Heart right ventricle (tissue), 16 donors: Measurements from ENCODE around the gene PDE4D. TPM values are rescaled to one million over a fixed set of nuclear protein-coding genes. Genes with fewer than 3 reads are reported as not detected.
A peak's percentile ranks its signal among the peaks of the same experiment; 100 is the strongest.

Experiments
- ATAC-seq, 8 donors: fragments of 200-7000 bp; cut with Tn5 transposase; one replicate each; pipeline ENCODE4 v1.9.1; 2020; ENCODE audit warnings: mild to moderate bottlenecking in 8 of 8, moderate library complexity in 8 of 8, moderate number of reproducible peaks in 1 of 8
- DNase-seq, 2 donors: peaks; one replicate each; pipeline ENCODE4 v3.0.0-alpha.2; 2020
- H3K27ac ChIP-seq, 10 donors: fragments of 200-600 bp; sonication (generic) in 2 of 10; one replicate each; pipeline versions ENCODE4 v1.5.0 to v1.8.0; 2020 to 2022; ENCODE audit warnings: mild to moderate bottlenecking in 3 of 10
- H3K27me3 ChIP-seq, 7 donors: fragments of 200-600 bp; one replicate each; pipeline ENCODE4 v1.8.0; 2021 to 2022; ENCODE audit warnings: mild to moderate bottlenecking in 2 of 7
- H3K36me3 ChIP-seq, 9 donors: fragments of 200-600 bp; sonication (generic) in 1 of 9; one replicate each; pipeline versions ENCODE4 v1.5.0 to v1.8.0; 2020 to 2022; ENCODE audit warnings: mild to moderate bottlenecking in 2 of 9
- H3K4me1 ChIP-seq, 9 donors: fragments of 200-600 bp; sonication (generic) in 1 of 9; one replicate each; pipeline versions ENCODE4 v1.5.0 to v1.8.0; 2020 to 2022; ENCODE audit warnings: mild to moderate bottlenecking in 4 of 9
- H3K4me3 ChIP-seq, 10 donors: fragments of 200-600 bp; sonication (generic) in 2 of 10; one replicate each; pipeline versions ENCODE4 v1.5.0 to v1.8.0; 2020 to 2022; ENCODE audit warnings: mild to moderate bottlenecking in 7 of 10, moderate library complexity in 2 of 10
- H3K9me3 ChIP-seq, 11 donors: fragments of 200-600 bp in 10 of 11; sonication (generic) in 2 of 11; one replicate each; pipeline versions ENCODE4 v1.5.0 to v1.8.0; 2013 to 2022; ENCODE audit warnings: mild to moderate bottlenecking in 2 of 11, control low read depth in 1 of 11, moderate library complexity in 1 of 11
- WGBS, 2 donors: extraction: QIAGEN DNeasy Blood & Tissue Kit; methylation state at CpG; one replicate each; pipeline ENCODE4 v1.1.7; 2013; ENCODE audit warnings: inconsistent platforms in 1 of 2; 5-methylcytosine and 5-hydroxymethylcytosine counted together
- intact Hi-C, 10 donors: fragments of 100-400 bp; cut with DNase I; formaldehyde crosslinking; loops; one replicate each; pipeline versions ENCODE4 v1.11.1 to v1.14.2; 2022
- polyA plus RNA-seq, 2 donors: library from polyadenylated mRNA; stranded (reverse); fragments of 200-250 nt; gene quantifications; one replicate each; pipeline ENCODE4 v1.2.3, GENCODE V29; 2013
- total RNA-seq, 10 donors: library from RNA; stranded (reverse); fragmentation: NEBNext Ultra II Directional in 3 of 10; extraction: Animal tissue kit (Norgen Biotek cat#: 25700) in 3 of 10; gene quantifications; one replicate each; pipeline versions ENCODE4 v1.2.1 to v1.2.4, GENCODE V29; 2021 to 2023
- TF ChIP-seq, protein P1 (sequence below), 9 donors: fragments of 200-600 bp; sonication (generic) in 2 of 9; IDR thresholded peaks; one replicate each; pipeline versions ENCODE4 v1.5.0 to v1.8.0; 2021 to 2022; ENCODE audit warnings: antibody characterized with exemption in 9 of 9, mild to moderate bottlenecking in 5 of 9, moderate library complexity in 1 of 9
- donor health status: Arrhythmogenic right ventricular cardiomyopathy.
- donor health status: ischemic (EF 13 %, LVEDD 7.1; RV severe dilation, severe dysfunction).
- donor health status: healthy with polysubstance abuse.
- donor health status: DM: no; HTN: yes; CAD: no.
- donor health status: DM: no; HTN: no; CAD: no.
- donor health status: ischemic (EF 25% LVEDD 6.9; RV normal size, moderate dysfunction).
- donor health status: ischemic (EF 25% LVEDD 5.7; RV mildly dilated, moderate dysfunction).
- donor health status: healthy.
- donor health status: DM: yes; HTN: yes; CAD: no.
- donor health status: Ischemic cardiomyopathy.
- donor health status: ischemic (EF 35%, LVEDD 5.7; RV mildly dilated, moderate dysfunction).
- donor health status: nonischemic (EF 11% LVEDD 7.7; RV severe dilation, severe dysfunction).
- donor health status: DM: yes; HTN: yes; CAD: no.
- donor health status: PGD.
- donor health status: ischemic (EF 29% LVEDD 5.4; RV normal size, mild dysfunction).
- donor health status: nonischemic (EF 23%, LVEDD 6.1; RV moderate dilation, normal function).

PDE4D gene
- total and polyA plus RNA-seq, 12 donors, result 5.8 to 83.2 (median 39.5) TPM

DNA sequence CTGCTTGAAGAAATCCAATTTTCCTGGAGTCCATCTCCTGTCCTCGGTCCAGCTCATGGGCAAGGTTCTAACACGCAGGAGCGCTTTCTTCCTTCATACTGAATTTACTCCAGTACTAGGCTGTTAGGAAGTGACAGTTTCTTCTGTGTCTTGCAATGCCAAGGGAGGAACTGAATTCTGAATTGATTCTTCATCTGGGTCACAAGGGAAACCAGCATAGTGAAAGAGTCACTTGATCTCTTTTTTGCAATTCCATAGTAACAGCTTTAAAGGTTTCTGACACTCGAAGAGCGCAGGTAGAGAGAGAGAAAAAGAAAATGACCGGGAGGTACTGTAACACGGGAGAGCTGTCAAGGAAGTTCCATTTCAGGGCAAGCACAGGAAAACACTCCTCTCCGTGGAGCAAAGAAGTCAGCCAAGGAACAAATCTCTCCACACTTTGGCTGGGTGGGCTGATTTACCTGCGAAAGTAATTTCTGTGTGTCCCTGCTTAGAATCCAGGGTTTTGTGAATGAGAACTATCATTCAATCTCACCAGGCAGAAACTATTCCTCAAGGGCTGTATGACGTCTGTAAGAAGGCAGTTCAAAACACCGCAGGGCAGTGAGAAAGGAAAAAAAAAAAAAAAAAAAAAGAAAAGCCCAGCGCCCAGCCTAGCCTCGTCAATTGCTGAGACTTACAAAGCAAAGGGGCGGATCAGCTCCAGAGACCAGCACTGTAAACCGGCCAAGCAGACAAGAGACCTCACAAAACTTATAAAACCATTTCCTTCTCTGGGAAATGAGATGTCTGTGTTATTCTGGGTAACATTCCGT is 617.8 kb downstream of the PDE4D start:
- intact Hi-C loops, result loop anchor here in 3 of 10 donors (5.0 to 10.0 kb wide), 3 partner anchors 47 to 79 kb away; no protein-coding TSS in a partner anchor
- Histone ChIP-seq H3K36me3 (no peaks in the 10 kb centered on the region), H3K27me3 (no peaks in the 10 kb centered on the region), H3K4me1 (peaks cover 0 to 45% (median 16%) of the 10 kb centered on the region in 9 donors), H3K4me3 (peak overlapping the region; percentile 21 to 61 (median 50)), H3K9me3 (no peaks in the 10 kb centered on the region), H3K27ac (peak overlapping the region in 9 of 10 donors; percentile 31 to 93 (median 78))
- ATAC-seq, result peak; percentile 78 to 95 (median 90)
- TF ChIP-seq, protein P1, sequence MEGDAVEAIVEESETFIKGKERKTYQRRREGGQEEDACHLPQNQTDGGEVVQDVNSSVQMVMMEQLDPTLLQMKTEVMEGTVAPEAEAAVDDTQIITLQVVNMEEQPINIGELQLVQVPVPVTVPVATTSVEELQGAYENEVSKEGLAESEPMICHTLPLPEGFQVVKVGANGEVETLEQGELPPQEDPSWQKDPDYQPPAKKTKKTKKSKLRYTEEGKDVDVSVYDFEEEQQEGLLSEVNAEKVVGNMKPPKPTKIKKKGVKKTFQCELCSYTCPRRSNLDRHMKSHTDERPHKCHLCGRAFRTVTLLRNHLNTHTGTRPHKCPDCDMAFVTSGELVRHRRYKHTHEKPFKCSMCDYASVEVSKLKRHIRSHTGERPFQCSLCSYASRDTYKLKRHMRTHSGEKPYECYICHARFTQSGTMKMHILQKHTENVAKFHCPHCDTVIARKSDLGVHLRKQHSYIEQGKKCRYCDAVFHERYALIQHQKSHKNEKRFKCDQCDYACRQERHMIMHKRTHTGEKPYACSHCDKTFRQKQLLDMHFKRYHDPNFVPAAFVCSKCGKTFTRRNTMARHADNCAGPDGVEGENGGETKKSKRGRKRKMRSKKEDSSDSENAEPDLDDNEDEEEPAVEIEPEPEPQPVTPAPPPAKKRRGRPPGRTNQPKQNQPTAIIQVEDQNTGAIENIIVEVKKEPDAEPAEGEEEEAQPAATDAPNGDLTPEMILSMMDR (IDR thresholded peaks at IDR 0.05), result no peak
- 17 to 26% methylated on average over 16 of the region's 16 CpGs for WGBS, 2 donors
- DNase-seq, result peak; percentile 15 to 57

DNA sequence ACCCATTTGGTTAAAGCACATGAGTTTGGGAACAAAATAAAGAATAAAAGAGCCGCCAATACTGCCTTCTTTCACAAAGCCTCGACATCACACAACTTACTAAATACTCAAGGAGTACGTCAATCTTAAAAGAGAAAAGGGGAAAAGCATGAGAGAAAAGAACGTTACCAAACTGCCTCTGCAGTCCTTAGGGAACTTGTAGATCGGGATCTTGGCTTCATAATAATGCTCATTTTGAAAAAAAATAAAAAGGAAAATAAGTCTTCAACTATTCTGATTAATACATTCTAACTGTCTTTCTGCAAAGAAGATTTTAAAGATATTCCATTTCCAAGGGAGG is 618.4 kb downstream of the PDE4D start:
- H3K27me3 ChIP-seq, result no peaks in the 10 kb centered on the region
- intact Hi-C loops, result loop anchor here in 3 of 10 donors (5.0 to 10.0 kb wide), 3 partner anchors 47 to 80 kb away; no protein-coding TSS in a partner anchor
- DNase-seq, result no peak
- TF ChIP-seq, protein P1 (IDR thresholded peaks at IDR 0.05), result no peak
- no peaks in the 10 kb centered on the region for H3K36me3 ChIP-seq
- peak overlapping the region in 9 of 10 donors; percentile 21 to 61 (median 51) for H3K4me3 ChIP-seq
- peak overlapping the region in 9 of 10 donors; percentile 31 to 93 (median 78) for H3K27ac ChIP-seq
- peaks cover 0 to 48% (median 16%) of the 10 kb centered on the region in 9 donors for H3K4me1 ChIP-seq
- peak in 1 of 8 donors; percentile 13 for ATAC-seq
- WGBS, 2 donors, result 28 to 51% methylated on average over 5 of the region's 5 CpGs
- no peaks in the 10 kb centered on the region for H3K9me3 ChIP-seq

DNA sequence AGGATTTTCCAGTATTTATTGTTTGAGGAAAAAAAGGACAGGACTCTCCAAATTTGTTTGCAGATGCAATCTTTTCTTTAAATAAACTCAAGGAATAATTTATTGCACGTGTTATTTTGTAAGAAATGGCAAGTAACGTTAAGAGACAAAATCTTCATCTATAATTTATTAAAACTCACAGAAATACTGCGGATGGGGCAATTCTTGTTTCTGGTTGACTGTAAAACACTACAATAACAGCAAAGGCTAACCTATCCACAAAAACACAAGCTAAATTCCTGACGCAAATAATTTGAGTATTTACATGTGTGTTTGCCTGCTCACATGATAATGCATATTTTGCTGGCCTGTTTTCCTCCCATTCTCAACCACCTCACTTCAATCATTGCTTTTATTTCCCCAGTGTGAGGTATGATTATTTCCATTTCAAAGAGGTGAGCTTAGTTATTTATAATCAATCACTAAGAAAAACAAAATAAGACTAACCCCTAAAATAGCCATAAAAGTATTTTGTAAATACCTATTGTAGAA is 619.4 kb downstream of the PDE4D start:
- 66 to 68% methylated on average over 4 of the region's 4 CpGs for WGBS, 2 donors
- DNase-seq, result no peak
- Histone ChIP-seq H3K9me3 (no peaks in the 10 kb centered on the region), H3K36me3 (no peaks in the 10 kb centered on the region), H3K27me3 (no peaks in the 10 kb centered on the region), H3K4me1 (peaks cover 0 to 40% (median 16%) of the 10 kb centered on the region in 9 donors), H3K4me3 (peak overlapping the region in 9 of 10 donors; percentile 21 to 61 (median 51)), H3K27ac (peak overlapping the region in 3 of 10 donors; percentile 78 to 93 (median 86))
- ATAC-seq, result no peak
- intact Hi-C loops, result loop anchor here in 1 of 10 donors (5.0 to 10.0 kb wide), 2 partner anchors 52 to 81 kb away; no protein-coding TSS in a partner anchor
- TF ChIP-seq, protein P1 (IDR thresholded peaks at IDR 0.05), result no peak

DNA sequence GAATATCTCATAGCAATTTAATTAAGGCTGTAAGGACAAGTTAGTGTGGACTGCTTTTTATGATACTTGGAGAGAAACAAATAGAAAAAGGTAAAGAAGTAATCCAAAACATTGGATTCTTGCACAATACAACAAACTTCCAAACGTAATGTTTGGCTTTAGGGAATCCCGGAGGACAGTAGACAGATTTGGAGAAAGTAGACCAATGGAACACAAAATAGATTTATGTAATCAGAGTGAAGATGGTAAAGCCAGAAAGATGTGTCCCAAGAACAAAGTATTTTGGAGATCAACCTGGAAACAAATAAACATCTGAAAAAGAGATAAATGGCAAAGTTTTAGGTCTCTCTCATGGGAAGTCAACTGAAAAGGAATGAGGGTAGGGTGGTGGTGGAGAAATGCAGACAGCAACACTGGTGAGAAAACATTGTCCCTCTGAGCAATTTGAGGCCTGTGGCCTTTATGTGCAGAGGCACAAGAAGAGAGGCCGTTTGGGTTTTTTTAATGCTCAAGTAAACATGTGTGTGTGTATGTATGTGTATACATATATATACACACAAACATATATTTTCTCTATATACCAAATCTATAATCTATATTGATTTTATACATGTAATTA is 620.6 kb downstream of the PDE4D start:
- DNase-seq (no peak), ATAC-seq (no peak)
- H3K36me3 ChIP-seq, result no peaks in the 10 kb centered on the region
- H3K27ac ChIP-seq, result no peak overlapping the region
- peaks cover 0 to 35% (median 15%) of the 10 kb centered on the region in 9 donors for H3K4me1 ChIP-seq
- H3K4me3 ChIP-seq, result peak overlapping the region in 7 of 10 donors; percentile 16 to 61 (median 53)
- intact Hi-C loops, result loop anchor here in 1 of 10 donors (5.0 to 10.0 kb wide), 2 partner anchors 51 to 82 kb away; no protein-coding TSS in a partner anchor
- no peaks in the 10 kb centered on the region for H3K9me3 ChIP-seq
- 81% methylated on average over 3 of the region's 3 CpGs for WGBS, 2 donors
- TF ChIP-seq, protein P1 (IDR thresholded peaks at IDR 0.05), result no peak
- H3K27me3 ChIP-seq, result no peaks in the 10 kb centered on the region
